SK-N-MC (cell line): ENCODE results near the gene C3orf18.

ENCODE experiments used
- DNase-seq: peaks from one replicate; pipeline ENCODE4 v3.0.0-alpha.2; 2011; ENCODE audit warnings: low read depth, low spot score
- H3K27ac ChIP-seq: fragments of 200-600 bp; sonication (generic); 2 replicates; pipeline ENCODE4 v1.5.1; 2016; ENCODE audit warnings: mixed run types
- H3K36me3 ChIP-seq: fragments of 200-600 bp; sonication (generic); 2 replicates; pipeline ENCODE4 v1.6.1; 2017; ENCODE audit warnings: antibody characterized with exemption, low read length, mixed read lengths; ENCODE audit not compliant: insufficient read depth
- H3K4me3 ChIP-seq: fragments of 200-600 bp; sonication (generic); 2 replicates; pipeline ENCODE4 v1.5.1; 2016
- H3K9ac ChIP-seq: fragments of 200-600 bp; sonication (generic); 2 replicates; pipeline ENCODE4 v1.8.0; 2017; ENCODE audit warnings: mixed run types, mixed read lengths; ENCODE audit not compliant: insufficient read length
- H3K9me3 ChIP-seq: fragments of 200-600 bp; sonication (generic); 2 replicates; pipeline ENCODE4 v1.6.1; 2017; ENCODE audit warnings: low read depth, mild to moderate bottlenecking, antibody characterized with exemption, low read length, moderate library complexity, mixed read lengths
- EZH2 ChIP-seq: fragments of 200-600 bp; sonication (generic); IDR thresholded peaks from one replicate; pipeline ENCODE4 v1.6.1; 2017; ENCODE audit warnings: antibody characterized with exemption
- FOXP2 ChIP-seq: optimal IDR thresholded peaks from 2 replicates; pipeline ENCODE3; 2011; ENCODE audit warnings: mild to moderate bottlenecking, moderate library complexity; ENCODE audit not compliant: insufficient read depth; ENCODE audit errors: extremely low read length, control extremely low read depth
- POLR2AphosphoS5 ChIP-seq: IDR thresholded peaks from 2 replicates; pipeline ENCODE4 v1.6.1; 2012; ENCODE audit warnings: mild to moderate bottlenecking, low read depth, low read length, borderline replicate concordance

The C3orf18 gene

DNA sequence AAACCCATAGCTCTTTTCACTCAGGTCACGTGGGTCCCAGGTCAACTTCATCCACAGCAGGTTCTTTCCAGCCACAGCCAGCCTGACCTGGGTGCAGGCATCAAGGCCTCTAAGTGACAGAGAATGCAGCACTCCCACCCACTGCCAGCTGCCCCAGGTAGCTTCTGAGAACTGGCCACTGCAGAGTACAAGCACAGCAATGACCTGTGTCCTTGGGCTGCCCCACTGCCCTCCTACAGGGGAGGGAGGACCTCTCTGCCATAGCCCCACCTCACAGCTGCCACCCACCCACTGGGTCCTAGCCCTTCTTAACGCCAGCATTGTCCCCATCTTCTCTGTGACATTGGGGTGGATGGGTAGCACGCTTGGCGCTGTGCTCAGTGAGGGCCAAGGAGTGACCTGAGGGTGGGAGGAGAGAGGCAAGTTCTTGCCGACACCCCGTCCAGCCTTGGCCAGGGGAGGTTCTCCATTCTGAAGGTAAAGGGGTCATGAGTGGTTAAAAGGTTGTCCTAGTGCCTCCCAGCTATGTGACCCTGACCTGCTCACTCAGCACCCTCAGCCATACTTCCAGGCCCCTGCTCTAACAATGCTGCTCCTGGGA, 31.7 kb upstream of the C3orf18 start:
- no peak for DNase-seq
- H3K27ac ChIP-seq: no peak overlapping the region
- no peaks in the 10 kb centered on the region for H3K9me3 ChIP-seq
- no peaks in the 10 kb centered on the region for H3K36me3 ChIP-seq
- no peak overlapping the region for H3K4me3 ChIP-seq
- H3K9ac ChIP-seq: no peak overlapping the region
- TF ChIP-seq EZH2 (no peak), POLR2AphosphoS5 (no peak), FOXP2 (no peak)

DNA sequence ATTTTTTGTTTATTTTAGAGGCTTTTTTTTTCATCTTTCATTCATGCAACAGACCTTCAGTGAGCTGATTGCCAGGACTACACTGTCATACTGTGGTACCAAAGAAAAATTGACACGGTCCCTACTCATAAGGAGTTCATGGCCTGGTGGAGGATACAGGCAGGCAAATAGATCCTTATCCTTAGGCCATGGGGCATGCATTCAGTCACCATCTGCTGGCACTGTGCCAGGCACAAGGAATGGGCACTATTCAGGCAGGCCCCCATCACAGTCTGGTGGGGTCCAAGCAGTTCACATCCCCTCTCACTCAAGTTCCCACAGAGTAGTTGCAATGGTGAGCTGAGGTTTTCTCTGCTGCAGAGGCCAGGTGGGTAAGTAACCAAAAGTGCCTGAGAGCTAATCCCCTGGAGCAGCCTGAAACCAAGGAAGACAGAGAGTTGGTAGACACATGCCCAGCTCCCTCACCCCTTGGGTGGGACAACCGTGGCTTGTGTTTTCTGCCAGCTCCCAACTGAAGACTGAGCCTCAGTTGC, 26.8 kb upstream of the C3orf18 start:
- Histone ChIP-seq H3K4me3 (no peak overlapping the region), H3K9ac (no peak overlapping the region), H3K36me3 (no peaks in the 10 kb centered on the region), H3K9me3 (no peaks in the 10 kb centered on the region), H3K27ac (no peak overlapping the region)
- no peak for TF ChIP-seq EZH2
- no peak for TF ChIP-seq POLR2AphosphoS5
- TF ChIP-seq FOXP2: no peak
- no peak for DNase-seq

DNA sequence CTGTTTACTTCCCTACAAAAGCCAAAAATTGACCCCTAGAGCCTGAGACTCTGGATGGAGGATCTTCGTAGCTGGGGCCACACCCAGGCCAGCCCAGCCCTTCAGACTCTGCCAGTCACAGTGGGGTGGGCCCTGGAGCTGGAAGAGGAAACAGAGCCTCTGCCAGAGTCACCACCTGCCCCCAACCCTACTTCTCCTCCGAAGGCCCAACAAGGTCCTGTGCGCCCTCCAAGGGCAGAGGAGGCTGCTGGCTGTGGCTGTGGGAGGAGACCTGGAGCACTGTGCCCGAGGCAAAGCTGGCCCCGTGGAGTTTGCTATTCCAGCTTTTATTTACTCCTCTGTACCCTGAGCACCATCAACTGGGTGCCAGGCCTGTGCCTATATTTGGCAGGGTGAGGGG, 25.0 kb upstream of the C3orf18 start:
- DNase-seq: no peak
- no peak overlapping the region for H3K27ac ChIP-seq
- no peak for TF ChIP-seq FOXP2
- TF ChIP-seq EZH2: no peak
- no peak for TF ChIP-seq POLR2AphosphoS5
- no peaks in the 10 kb centered on the region for H3K36me3 ChIP-seq
- H3K9ac ChIP-seq: no peak overlapping the region
- no peak overlapping the region for H3K4me3 ChIP-seq
- no peaks in the 10 kb centered on the region for H3K9me3 ChIP-seq

DNA sequence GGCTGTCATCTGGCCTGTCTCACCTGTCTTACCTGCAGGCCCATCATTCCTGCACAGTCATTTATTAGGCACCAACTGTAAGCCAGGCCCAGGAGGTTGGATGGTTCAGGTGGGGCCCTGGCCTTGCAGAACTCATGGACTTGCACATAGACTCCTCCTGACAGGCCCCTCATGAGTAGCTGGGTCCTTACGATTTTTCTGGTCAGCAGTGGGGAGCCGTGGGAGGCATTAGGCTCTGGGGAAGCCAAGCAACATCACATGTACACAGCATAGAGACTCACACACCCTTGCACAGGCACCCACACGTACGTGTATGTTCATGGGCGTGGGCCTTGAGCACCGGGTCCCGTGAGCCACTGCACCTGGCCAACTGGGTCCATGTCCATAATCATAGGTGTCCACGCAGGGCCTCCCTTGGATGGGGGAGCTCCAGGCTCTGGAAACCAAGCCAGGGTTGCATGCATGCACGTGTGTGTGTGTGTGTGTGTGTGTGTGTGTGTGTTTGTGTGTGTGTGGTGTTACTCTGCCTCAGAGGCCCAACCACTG, 23.7 kb upstream of the C3orf18 start:
- no peak overlapping the region for H3K27ac ChIP-seq
- DNase-seq: no peak
- TF ChIP-seq EZH2 (no peak), FOXP2 (no peak), POLR2AphosphoS5 (no peak)
- H3K9ac ChIP-seq: no peak overlapping the region
- no peaks in the 10 kb centered on the region for H3K36me3 ChIP-seq
- H3K4me3 ChIP-seq: no peak overlapping the region
- no peaks in the 10 kb centered on the region for H3K9me3 ChIP-seq

DNA sequence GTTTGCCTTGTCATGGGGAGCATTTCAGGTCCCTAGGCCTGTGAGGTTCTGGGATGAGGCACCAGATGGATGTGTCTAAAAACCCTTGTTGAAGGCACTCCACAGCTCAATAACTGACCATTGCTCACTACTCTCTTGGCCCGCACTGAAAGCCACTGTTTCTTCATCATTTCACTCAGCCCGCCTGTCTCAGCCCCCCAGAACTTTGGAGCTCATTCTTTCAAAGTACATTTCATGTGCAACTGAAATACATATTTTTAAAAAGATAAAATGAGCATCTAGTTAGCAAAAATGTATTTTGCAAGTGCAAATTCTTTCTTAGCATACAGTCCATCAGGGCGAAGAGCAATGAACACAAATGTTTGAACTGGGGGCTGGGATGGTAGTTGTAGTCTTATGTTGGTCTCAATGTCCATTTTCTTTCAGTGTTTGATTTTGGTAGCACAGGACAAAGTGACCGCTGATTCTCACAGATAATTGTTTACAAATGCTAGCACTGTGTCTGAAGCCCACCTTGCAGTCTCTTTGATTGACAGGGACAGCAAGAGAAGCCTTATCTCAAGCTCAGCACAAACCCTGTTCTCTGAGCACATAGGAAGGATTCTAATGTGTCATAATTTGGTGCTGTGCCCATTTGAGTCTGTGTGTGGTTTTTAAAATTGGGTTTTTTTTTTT, 21.3 kb upstream of the C3orf18 start:
- Histone ChIP-seq H3K9ac (no peak overlapping the region), H3K9me3 (no peaks in the 10 kb centered on the region), H3K27ac (no peak overlapping the region), H3K36me3 (no peaks in the 10 kb centered on the region), H3K4me3 (no peak overlapping the region)
- TF ChIP-seq POLR2AphosphoS5 (no peak), EZH2 (no peak), FOXP2 (no peak)
- DNase-seq: no peak

DNA sequence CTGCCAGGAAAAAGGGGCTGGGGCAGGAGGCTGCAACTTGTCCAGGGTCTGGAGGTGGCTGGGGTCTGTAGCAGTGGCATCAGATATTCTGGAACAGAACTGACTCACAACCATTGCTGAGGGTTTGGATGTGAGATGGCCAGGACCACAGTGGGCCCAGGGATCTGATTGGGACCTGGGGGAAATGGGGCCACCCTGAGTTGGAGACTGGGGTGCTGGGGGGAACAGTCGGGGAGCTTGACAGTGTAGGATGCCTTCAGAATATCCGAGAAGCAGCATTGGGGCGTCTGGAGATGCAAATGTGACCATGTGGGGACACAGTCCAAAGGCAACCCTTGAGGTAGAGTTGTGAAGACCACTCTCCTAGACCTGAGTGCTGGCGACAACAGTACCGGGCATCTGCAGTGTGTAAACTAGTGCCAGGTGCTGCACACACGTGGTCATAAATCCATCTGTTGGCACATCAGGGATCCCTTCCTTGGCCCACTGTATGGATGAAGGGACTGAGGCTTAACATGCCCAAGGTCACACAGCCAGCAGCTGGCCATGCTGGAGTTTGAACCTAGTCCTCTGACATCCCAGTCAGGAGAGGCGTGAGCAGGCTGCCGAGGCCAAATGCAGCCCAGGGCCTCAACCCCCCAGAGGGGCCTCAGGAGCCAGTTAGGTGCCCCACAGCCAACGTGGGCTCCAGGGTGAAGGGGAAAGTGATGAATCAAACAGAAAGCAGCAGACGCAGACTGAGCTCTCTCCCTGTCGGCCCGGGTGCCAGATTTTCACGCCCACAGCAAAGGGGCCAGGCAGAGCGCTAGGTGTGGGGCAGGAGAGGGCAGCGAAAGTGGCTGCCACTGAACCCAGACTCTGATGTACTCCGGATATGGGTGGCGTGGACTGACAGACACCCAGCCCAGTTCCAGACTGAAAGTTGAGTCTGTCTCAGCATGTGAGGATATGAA, 20.5 kb upstream of the C3orf18 start:
- TF ChIP-seq POLR2AphosphoS5 (no peak), FOXP2 (no peak), EZH2 (no peak)
- Histone ChIP-seq H3K9me3 (no peaks in the 10 kb centered on the region), H3K4me3 (no peak overlapping the region), H3K36me3 (no peaks in the 10 kb centered on the region), H3K9ac (no peak overlapping the region), H3K27ac (no peak overlapping the region)
- no peak for DNase-seq

DNA sequence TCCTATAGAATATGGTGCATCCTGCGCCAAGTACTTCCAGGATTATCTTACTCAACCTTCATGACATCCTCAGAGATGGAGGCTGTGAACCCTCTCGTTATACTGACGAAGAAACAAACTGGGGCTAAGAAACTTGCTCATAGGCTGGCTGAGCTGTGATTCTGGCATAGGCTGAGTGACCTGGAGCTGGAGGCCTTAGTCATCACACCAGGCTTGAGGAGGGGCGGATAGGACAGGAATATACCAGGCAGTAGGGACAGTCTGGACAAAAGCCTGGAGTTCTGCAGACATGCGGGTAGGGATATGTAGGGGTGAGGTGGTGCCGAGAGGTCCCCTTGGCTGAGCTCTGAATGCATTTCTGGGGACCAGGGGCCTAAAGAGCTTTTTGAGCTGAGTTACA, 19.8 kb upstream of the C3orf18 start:
- H3K9ac ChIP-seq: no peak overlapping the region
- no peaks in the 10 kb centered on the region for H3K9me3 ChIP-seq
- no peaks in the 10 kb centered on the region for H3K36me3 ChIP-seq
- TF ChIP-seq EZH2: no peak
- TF ChIP-seq FOXP2: no peak
- no peak for TF ChIP-seq POLR2AphosphoS5
- DNase-seq: no peak
- H3K27ac ChIP-seq: no peak overlapping the region
- no peak overlapping the region for H3K4me3 ChIP-seq

DNA sequence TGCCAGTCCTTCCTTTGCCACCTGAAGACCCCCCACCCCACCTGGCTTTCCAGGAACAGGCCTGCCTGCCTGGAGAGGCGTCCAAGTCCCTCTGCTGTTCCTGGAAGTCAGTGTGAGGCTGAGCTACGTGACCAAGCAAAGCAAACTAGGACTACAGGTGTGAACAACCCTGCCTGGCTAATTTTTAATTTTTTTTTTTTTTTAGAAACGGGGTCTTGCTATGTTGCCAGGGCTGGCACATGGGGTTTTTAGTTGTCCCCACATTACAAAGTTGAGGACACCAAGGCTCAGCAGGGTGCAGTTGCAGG, 19.2 kb upstream of the C3orf18 start:
- no peak for TF ChIP-seq FOXP2
- TF ChIP-seq EZH2: no peak
- TF ChIP-seq POLR2AphosphoS5: no peak
- no peak for DNase-seq
- H3K4me3 ChIP-seq: no peak overlapping the region
- no peaks in the 10 kb centered on the region for H3K9me3 ChIP-seq
- H3K27ac ChIP-seq: no peak overlapping the region
- H3K36me3 ChIP-seq: no peaks in the 10 kb centered on the region
- H3K9ac ChIP-seq: no peak overlapping the region
